GM18873 (cell line): ENCODE results near the gene UBE3A.

Experiments
- ATAC-seq: cut with Tn5 transposase; IDR thresholded peaks from one replicate; pipeline ENCODE4 v1.9.1; 2021; ENCODE audit warnings: mild to moderate bottlenecking, moderate library complexity, moderate number of reproducible peaks; ENCODE audit not compliant: unreplicated experiment, low FRiP score

Gene UBE3A

GRCh38 chr15:25335279-25335678, 103.5 kb downstream of the UBE3A start:
- no peak for ATAC-seq

- ATAC-seq: no peak
Observed at GRCh38 chr15:25333049-25333448, 105.8 kb downstream of the UBE3A start.

- no peak for ATAC-seq
Observed at GRCh38 chr15:25332306-25332705, 106.5 kb downstream of the UBE3A start.

- ATAC-seq: no peak
Observed at GRCh38 chr15:25331860-25332259, 107.0 kb downstream of the UBE3A start.

GRCh38 chr15:25331404-25331803, 107.4 kb downstream of the UBE3A start:
- no peak for ATAC-seq

- ATAC-seq: no peak
Observed at GRCh38 chr15:25329696-25330095, 109.1 kb downstream of the UBE3A start.

- no peak for ATAC-seq
Observed at GRCh38 chr15:25327686-25328085, 111.1 kb downstream of the UBE3A start.

- ATAC-seq: no peak
Observed at GRCh38 chr15:25325187-25325586, 113.6 kb downstream of the UBE3A start.

- no peak for ATAC-seq
Observed at GRCh38 chr15:25323420-25323819, 115.4 kb downstream of the UBE3A start.

GRCh38 chr15:25287823-25288222, 151.0 kb downstream of the UBE3A start:
- ATAC-seq: no peak
